SK-N-MC (cell line): Measurements from ENCODE around the gene GPR156.
"Not testable (repeated sequence)": the region's sequence is repeated elsewhere in the genome, so short reads cannot be mapped to it uniquely, and the experiment has no call there.

Source experiments
- DNase-seq: peaks from one replicate; pipeline ENCODE4 v3.0.0-alpha.2; 2011; ENCODE audit warnings: low read depth, low spot score
- H3K27ac ChIP-seq: fragments of 200-600 bp; sonication (generic); 2 replicates; pipeline ENCODE4 v1.5.1; 2016; ENCODE audit warnings: mixed run types
- H3K36me3 ChIP-seq: fragments of 200-600 bp; sonication (generic); 2 replicates; pipeline ENCODE4 v1.6.1; 2017; ENCODE audit warnings: antibody characterized with exemption, low read length, mixed read lengths; ENCODE audit not compliant: insufficient read depth
- H3K4me3 ChIP-seq: fragments of 200-600 bp; sonication (generic); 2 replicates; pipeline ENCODE4 v1.5.1; 2016
- H3K9ac ChIP-seq: fragments of 200-600 bp; sonication (generic); 2 replicates; pipeline ENCODE4 v1.8.0; 2017; ENCODE audit warnings: mixed run types, mixed read lengths; ENCODE audit not compliant: insufficient read length
- H3K9me3 ChIP-seq: fragments of 200-600 bp; sonication (generic); 2 replicates; pipeline ENCODE4 v1.6.1; 2017; ENCODE audit warnings: low read depth, mild to moderate bottlenecking, antibody characterized with exemption, low read length, moderate library complexity, mixed read lengths
- EZH2 ChIP-seq: fragments of 200-600 bp; sonication (generic); IDR thresholded peaks from one replicate; pipeline ENCODE4 v1.6.1; 2017; ENCODE audit warnings: antibody characterized with exemption
- FOXP2 ChIP-seq: optimal IDR thresholded peaks from 2 replicates; pipeline ENCODE3; 2011; ENCODE audit warnings: mild to moderate bottlenecking, moderate library complexity; ENCODE audit not compliant: insufficient read depth; ENCODE audit errors: extremely low read length, control extremely low read depth
- POLR2AphosphoS5 ChIP-seq: IDR thresholded peaks from 2 replicates; pipeline ENCODE4 v1.6.1; 2012; ENCODE audit warnings: mild to moderate bottlenecking, low read depth, low read length, borderline replicate concordance

Gene GPR156

DNA sequence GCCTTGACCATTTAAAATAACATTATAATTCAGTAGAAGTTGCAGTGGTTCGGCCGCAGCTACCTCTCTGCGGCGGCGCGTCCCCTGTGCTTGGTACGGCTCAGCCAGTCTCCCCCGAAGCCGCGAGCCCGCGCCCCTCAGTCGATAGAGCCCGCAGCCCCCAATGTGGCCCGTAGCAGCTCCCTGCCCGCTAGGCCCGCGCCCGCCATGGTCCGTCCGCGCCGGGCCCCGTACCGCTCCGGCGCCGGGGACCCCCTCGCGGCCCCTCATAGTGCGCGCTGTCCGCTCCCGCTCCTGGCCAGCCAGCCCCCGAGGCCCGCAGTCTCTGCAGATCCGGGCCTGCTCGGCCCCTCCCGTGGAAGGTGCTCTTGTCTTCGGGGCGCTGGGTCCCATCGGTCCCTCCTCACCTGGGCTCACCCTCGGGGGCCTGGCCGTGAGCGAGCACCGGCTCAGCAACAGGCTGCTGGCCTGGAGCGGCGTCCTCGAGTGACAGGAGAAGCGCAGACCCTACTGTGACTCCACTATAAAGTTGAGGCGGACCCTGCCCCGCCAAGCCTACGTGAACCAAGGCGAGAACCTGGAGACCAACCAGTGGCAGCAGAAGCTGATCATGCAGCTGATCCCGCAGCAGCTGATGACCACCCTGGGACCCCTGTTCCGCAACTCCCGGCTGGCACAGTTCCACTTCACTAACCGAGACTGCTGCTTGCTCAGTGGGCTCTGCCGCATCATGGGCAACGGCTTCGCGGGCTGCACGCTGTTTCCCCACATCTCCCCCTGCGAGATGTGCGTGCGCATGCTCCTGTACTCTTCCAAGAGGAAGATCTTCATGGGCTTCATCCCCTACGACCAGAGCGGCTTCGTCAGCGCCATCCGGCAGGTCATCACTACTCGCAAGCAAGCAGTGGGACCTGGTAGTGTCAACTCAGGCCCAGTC lies 21.8 kb upstream of the GPR156 start:
- no peak overlapping the region for H3K9ac ChIP-seq
- H3K9me3 ChIP-seq, result no peaks in the 10 kb centered on the region
- no peak overlapping the region for H3K27ac ChIP-seq
- no peak for TF ChIP-seq FOXP2
- TF ChIP-seq POLR2AphosphoS5, result no peak
- no peak for TF ChIP-seq EZH2
- DNase-seq, result no peak
- no peaks in the 10 kb centered on the region for H3K36me3 ChIP-seq
- H3K4me3 ChIP-seq, result no peak overlapping the region

- no peak for TF ChIP-seq EZH2
- no peak for TF ChIP-seq FOXP2
- no peak for TF ChIP-seq POLR2AphosphoS5
- Histone ChIP-seq H3K9me3 (no peaks in the 10 kb centered on the region), H3K27ac (no peak overlapping the region), H3K9ac (no peak overlapping the region), H3K4me3 (no peak overlapping the region), H3K36me3 (no peaks in the 10 kb centered on the region)
- DNase-seq, result no peak
These were observed 19.6 kb upstream of the GPR156 start for GRCh38 chr3:120304616-120305015.

GRCh38 chr3:120302361-120302760 lies 17.3 kb upstream of the GPR156 start:
- Histone ChIP-seq H3K27ac (no peak overlapping the region), H3K36me3 (no peaks in the 10 kb centered on the region), H3K9me3 (no peaks in the 10 kb centered on the region), H3K9ac (no peak overlapping the region), H3K4me3 (no peak overlapping the region)
- DNase-seq, result no peak
- no peak for TF ChIP-seq FOXP2
- no peak for TF ChIP-seq EZH2
- TF ChIP-seq POLR2AphosphoS5, result no peak

DNA sequence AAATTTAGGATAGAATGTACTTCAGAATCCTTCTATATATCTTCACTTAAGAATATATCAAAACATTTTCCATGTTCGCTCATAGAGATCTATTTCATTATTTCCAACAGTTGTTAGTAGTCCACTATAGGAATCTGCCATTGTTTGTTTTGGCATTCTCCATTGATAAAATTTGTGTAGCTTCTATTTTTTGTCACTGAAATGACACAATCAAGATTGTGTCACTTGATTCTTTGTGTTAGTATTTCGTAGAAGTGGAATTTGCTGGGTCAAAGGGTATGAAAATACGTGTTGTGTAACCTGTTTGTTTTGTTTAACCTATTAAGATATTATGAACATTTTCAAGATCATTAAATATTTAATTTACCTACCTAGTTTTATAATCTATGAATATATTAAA lies 15.9 kb upstream of the GPR156 start:
- Histone ChIP-seq H3K36me3 (no peaks in the 10 kb centered on the region), H3K27ac (no peak overlapping the region), H3K9ac (no peak overlapping the region), H3K4me3 (no peak overlapping the region), H3K9me3 (no peaks in the 10 kb centered on the region)
- no peak for DNase-seq
- TF ChIP-seq POLR2AphosphoS5, result no peak
- TF ChIP-seq EZH2, result no peak
- no peak for TF ChIP-seq FOXP2

GRCh38 chr3:120299403-120299802 lies 14.4 kb upstream of the GPR156 start:
- no peak for DNase-seq
- H3K27ac ChIP-seq, result no peak overlapping the region
- no peaks in the 10 kb centered on the region for H3K9me3 ChIP-seq
- no peak for TF ChIP-seq POLR2AphosphoS5
- no peak for TF ChIP-seq FOXP2
- TF ChIP-seq EZH2, result no peak
- H3K4me3 ChIP-seq, result no peak overlapping the region
- no peak overlapping the region for H3K9ac ChIP-seq
- no peaks in the 10 kb centered on the region for H3K36me3 ChIP-seq

DNA sequence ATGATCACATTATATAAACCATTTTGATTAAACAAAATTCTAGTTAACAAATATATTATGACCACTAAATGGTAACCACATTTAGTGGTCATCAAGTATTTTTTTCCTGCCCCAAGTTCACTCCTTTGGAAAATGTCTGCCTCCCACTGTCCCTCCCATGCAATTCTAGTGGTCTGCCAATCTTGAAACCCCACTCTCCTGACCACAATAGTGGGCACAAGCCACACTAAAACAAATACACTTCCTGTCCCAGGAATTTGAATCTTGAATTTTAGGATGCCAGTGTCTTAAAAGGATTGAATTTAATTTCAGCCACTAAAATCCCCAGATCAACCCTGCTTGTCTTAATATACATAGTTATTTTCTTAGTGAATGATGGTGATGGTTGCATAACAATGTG lies 14.0 kb upstream of the GPR156 start:
- Histone ChIP-seq H3K4me3 (no peak overlapping the region), H3K9ac (no peak overlapping the region), H3K36me3 (no peaks in the 10 kb centered on the region), H3K27ac (no peak overlapping the region), H3K9me3 (no peaks in the 10 kb centered on the region)
- TF ChIP-seq FOXP2, result no peak
- no peak for TF ChIP-seq EZH2
- no peak for TF ChIP-seq POLR2AphosphoS5
- DNase-seq, result no peak

- not testable (repeated sequence) for H3K4me3 ChIP-seq, H3K27ac ChIP-seq, H3K9ac ChIP-seq, H3K9me3 ChIP-seq, DNase-seq, H3K36me3 ChIP-seq
These were observed 6.5 kb upstream of the GPR156 start for GRCh38 chr3:120291552-120291951.

- TF ChIP-seq EZH2, result no peak
- TF ChIP-seq POLR2AphosphoS5, result no peak
- TF ChIP-seq FOXP2, result no peak
- no peak for DNase-seq
- no peak overlapping the region for H3K4me3 ChIP-seq
- no peaks in the 10 kb centered on the region for H3K9me3 ChIP-seq
- H3K36me3 ChIP-seq, result no peaks in the 10 kb centered on the region
- no peak overlapping the region for H3K9ac ChIP-seq
- H3K27ac ChIP-seq, result no peak overlapping the region
These were observed 4.6 kb upstream of the GPR156 start for GRCh38 chr3:120289636-120290035.

GRCh38 chr3:120286465-120286864 lies 1.4 kb upstream of the GPR156 start:
- no peaks in the 10 kb centered on the region for H3K36me3 ChIP-seq

More at GRCh38 chr3:120286465-120286864, 1.4 kb upstream of the GPR156 start:
- no peak overlapping the region for H3K9ac ChIP-seq
- TF ChIP-seq POLR2AphosphoS5, result no peak
- TF ChIP-seq EZH2, result no peak
- no peak for TF ChIP-seq FOXP2
- DNase-seq, result no peak
- H3K27ac ChIP-seq, result no peak overlapping the region
- no peak overlapping the region for H3K4me3 ChIP-seq
- H3K9me3 ChIP-seq, result no peaks in the 10 kb centered on the region
